ENCODE measurements around the gene CLPTM1L. TPM values are rescaled to one million over a fixed set of nuclear protein-coding genes. Genes with fewer than 3 reads are reported as not detected.
"Not testable (repeated sequence)": the region's sequence is repeated elsewhere in the genome, so short reads cannot be mapped to it uniquely, and the experiment has no call there.

The CLPTM1L gene
- total RNA-seq, 1 donor from 2014 or later, result 113 TPM

DNA sequence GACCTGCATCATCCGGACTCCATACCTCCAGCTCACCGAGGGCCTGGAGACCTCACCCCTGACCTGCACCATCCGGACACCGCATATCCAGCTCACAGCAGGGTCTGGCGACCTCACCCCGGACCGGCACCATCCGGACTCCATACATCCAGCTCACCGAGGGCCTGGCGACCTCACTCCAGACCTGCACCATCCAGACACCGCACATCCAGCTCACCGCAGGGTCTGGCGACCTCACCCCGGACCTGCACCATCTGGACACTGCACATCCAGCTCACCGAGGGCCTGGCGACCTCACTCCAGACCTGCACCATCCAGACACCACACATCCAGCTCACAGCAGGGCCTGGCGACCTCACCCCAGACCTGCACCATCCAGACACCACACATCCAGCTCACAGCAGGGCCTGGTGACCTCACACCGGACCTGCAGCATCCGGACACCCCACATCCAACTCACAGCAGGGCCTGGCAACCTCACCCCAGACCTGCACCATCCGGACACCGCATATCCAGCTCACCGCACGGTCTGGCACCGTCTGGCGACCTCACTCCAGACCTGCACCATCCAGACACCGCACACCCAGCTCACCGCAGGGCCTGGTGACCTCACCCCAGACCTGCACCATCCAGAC, 60.4 kb downstream of the CLPTM1L start:
- not testable (repeated sequence) for H3K27me3 ChIP-seq (ENCODE audit: control insufficient read depth in 3 of 3, insufficient read depth in 3 of 3, low read length in 3 of 3); H3K36me3 ChIP-seq (ENCODE audit: control insufficient read depth in 3 of 3, insufficient read depth in 3 of 3, low read length in 3 of 3)

DNA sequence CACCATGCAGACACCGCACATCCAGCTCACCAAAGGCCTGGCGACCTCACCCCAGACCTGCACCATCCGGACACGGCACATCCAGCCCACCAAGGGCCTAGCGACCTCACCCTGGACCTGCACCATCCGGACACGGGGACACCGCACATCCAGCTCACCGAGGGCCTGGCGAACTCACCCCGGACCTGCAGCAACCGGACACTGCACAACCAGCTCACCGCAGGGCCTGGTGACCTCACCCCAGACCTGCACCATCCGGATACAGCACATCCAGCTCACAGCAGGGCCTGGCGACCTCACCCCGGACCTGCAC, 61.2 kb downstream of the CLPTM1L start:
- H3K9ac ChIP-seq (ENCODE audit: low read depth in 1 of 3, low read length in 3 of 3); H3K27me3 ChIP-seq (ENCODE audit: control insufficient read depth in 3 of 3, insufficient read depth in 3 of 3, low read length in 3 of 3); H3K27ac ChIP-seq (ENCODE audit: low read depth, low read length); H3K4me1 ChIP-seq (ENCODE audit: control insufficient read depth in 3 of 3, insufficient read depth in 3 of 3, low read length in 3 of 3); H3K4me3 ChIP-seq (ENCODE audit: low read length in 3 of 3); H3K36me3 ChIP-seq (ENCODE audit: control insufficient read depth in 3 of 3, insufficient read depth in 3 of 3, low read length in 3 of 3); H3K9me3 ChIP-seq (ENCODE audit: control insufficient read depth in 3 of 3, low read length in 3 of 3): not testable (repeated sequence)

More for the DNA sequence above, 60.4 kb downstream of the CLPTM1L start:
- not testable (repeated sequence) for H3K4me3 ChIP-seq (ENCODE audit: low read length in 3 of 3); H3K9me3 ChIP-seq (ENCODE audit: control insufficient read depth in 3 of 3, low read length in 3 of 3); H3K4me1 ChIP-seq (ENCODE audit: control insufficient read depth in 3 of 3, insufficient read depth in 3 of 3, low read length in 3 of 3); H3K9ac ChIP-seq (ENCODE audit: low read depth in 1 of 3, low read length in 3 of 3); H3K27ac ChIP-seq (ENCODE audit: low read depth, low read length)

DNA sequence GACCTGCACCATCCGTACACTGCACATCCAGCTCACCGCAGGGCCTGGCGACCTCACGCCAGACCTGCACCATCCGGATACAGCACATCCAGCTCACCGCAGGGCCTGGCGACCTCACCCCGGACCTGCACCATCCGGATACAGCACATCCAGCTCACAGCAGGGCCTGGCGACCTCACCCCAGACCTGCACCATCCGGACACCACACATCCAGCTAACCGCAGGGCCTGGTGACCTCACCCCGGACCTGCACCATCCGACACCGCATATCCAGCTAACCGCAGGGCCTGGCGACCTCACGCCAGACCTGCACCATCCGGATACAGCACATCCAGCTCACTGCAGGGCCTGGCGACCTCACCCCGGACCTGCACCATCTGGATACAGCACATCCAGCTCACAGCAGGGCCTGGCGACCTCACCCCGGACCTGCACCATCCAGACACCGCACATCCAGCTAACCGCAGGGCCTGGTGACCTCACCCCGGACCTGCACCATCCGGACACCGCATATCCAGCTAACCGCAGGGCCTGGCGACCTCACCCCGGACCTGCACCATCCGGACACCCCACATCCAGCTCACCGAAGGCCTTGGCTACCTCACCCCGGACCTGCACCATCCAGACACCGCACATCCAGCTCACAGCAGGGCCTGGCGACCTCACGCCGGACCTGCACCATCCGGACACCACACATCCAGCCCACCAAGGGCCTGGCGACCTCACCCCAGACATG, 61.7 kb downstream of the CLPTM1L start:
- H3K27me3 ChIP-seq (ENCODE audit: control insufficient read depth in 3 of 3, insufficient read depth in 3 of 3, low read length in 3 of 3); H3K9me3 ChIP-seq (ENCODE audit: control insufficient read depth in 3 of 3, low read length in 3 of 3); H3K36me3 ChIP-seq (ENCODE audit: control insufficient read depth in 3 of 3, insufficient read depth in 3 of 3, low read length in 3 of 3); H3K4me3 ChIP-seq (ENCODE audit: low read length in 3 of 3); H3K4me1 ChIP-seq (ENCODE audit: control insufficient read depth in 3 of 3, insufficient read depth in 3 of 3, low read length in 3 of 3); H3K9ac ChIP-seq (ENCODE audit: low read depth in 1 of 3, low read length in 3 of 3); H3K27ac ChIP-seq (ENCODE audit: low read depth, low read length): not testable (repeated sequence)

- Histone ChIP-seq H3K9me3 (ENCODE audit: control insufficient read depth in 3 of 3, low read length in 3 of 3) (peaks cover 0 to 8% (median 5%) of the 10 kb centered on the region in 3 donors), H3K27ac (ENCODE audit: low read depth, low read length) (no peak overlapping the region), H3K9ac (ENCODE audit: low read depth in 1 of 3, low read length in 3 of 3) (no peak overlapping the region), H3K4me1 (ENCODE audit: control insufficient read depth in 3 of 3, insufficient read depth in 3 of 3, low read length in 3 of 3) (no peaks in the 10 kb centered on the region), H3K27me3 (ENCODE audit: control insufficient read depth in 3 of 3, insufficient read depth in 3 of 3, low read length in 3 of 3) (peaks cover 0 to 4% (median 0%) of the 10 kb centered on the region in 3 donors), H3K36me3 (ENCODE audit: control insufficient read depth in 3 of 3, insufficient read depth in 3 of 3, low read length in 3 of 3) (no peaks in the 10 kb centered on the region), H3K4me3 (ENCODE audit: low read length in 3 of 3) (no peak overlapping the region)
Measured at GRCh38 chr5:1282131-1282992, 62.5 kb downstream of the CLPTM1L start.

DNA sequence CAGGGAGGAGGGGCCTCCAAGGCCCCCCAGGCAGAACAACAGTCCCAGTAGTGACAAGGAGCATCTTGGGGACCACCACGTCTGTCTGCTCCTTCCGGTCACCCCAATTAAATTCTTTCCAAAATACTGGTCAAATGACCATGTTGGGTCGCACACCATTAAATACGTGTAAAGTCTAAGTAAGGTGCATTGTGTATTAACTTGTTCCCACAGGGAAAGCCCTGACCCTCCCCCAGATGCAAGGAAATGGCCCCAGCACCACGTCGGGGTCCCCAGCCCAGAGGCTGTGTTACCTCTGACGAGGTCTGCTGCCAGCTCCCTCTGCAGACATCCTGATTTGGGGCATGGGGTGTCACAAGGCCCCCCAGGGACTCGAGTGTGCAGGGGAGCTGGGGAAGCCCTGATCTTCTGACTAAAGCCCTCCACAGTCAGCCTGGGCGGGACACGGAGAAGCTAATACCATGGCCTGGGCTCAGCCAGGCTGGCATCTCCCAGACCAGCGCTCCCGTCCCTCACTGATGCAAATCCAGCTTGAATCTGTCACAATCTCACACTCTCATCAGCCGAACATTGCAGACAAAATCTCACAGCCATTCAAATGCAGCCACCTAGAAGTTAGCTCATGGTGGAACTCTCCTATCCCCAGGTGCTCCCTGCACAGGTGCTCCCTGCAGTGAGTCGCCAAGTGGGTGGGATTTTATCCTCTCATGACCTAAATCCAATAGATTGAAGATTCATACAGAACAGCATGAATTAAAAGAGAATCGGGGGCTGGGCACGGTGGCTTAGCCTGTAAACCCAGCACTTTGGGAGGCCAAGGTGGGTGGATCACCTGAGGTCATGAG, 63.6 kb downstream of the CLPTM1L start:
- Histone ChIP-seq H3K36me3 (ENCODE audit: control insufficient read depth in 3 of 3, insufficient read depth in 3 of 3, low read length in 3 of 3) (no peaks in the 10 kb centered on the region), H3K27ac (ENCODE audit: low read depth, low read length) (no peak overlapping the region), H3K4me1 (ENCODE audit: control insufficient read depth in 3 of 3, insufficient read depth in 3 of 3, low read length in 3 of 3) (no peaks in the 10 kb centered on the region), H3K27me3 (ENCODE audit: control insufficient read depth in 3 of 3, insufficient read depth in 3 of 3, low read length in 3 of 3) (peaks cover 0 to 4% (median 0%) of the 10 kb centered on the region in 3 donors), H3K9ac (ENCODE audit: low read depth in 1 of 3, low read length in 3 of 3) (no peak overlapping the region), H3K9me3 (ENCODE audit: control insufficient read depth in 3 of 3, low read length in 3 of 3) (peaks cover 0 to 8% (median 5%) of the 10 kb centered on the region in 3 donors), H3K4me3 (ENCODE audit: low read length in 3 of 3) (no peak overlapping the region)

DNA sequence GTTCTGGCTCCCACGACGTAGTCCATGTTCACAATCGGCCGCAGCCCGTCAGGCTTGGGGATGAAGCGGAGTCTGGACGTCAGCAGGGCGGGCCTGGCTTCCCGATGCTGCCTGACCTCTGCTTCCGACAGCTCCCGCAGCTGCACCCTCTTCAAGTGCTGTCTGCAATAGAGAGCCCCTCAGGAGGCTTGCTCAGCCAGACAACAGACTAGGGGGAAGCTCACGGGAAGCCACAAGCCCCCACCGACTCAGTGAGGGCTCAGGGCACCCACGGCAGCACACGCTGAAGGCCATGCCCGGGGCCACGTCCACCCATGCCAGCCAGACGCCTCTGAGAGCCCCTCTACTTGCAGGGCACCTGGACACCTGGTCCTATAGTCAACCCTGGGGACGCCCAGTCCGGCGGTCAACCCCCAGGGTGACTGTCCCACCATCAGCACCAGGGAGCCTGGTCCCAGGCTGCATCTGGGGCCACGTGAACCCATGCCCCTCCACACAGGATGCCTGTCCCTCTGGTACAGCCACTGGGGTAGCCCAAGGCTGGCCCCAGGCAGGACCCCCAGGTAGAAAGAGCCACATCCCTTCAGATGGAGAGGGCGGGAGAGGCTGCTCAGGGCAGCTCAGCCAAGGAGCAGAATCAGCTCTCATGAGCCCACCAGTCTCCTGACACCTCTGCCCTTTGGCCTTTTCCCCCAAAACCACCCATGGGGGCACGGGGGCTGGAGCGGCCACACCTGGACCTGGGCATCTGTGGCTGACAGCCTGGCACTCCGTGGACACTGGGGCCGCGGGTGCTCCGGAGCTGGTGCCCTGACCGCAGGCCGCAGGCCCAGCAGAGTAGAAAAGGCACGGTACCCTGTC, 64.5 kb downstream of the CLPTM1L start:
- Histone ChIP-seq H3K9me3 (ENCODE audit: control insufficient read depth in 3 of 3, low read length in 3 of 3) (peaks cover 0 to 8% (median 5%) of the 10 kb centered on the region in 3 donors), H3K9ac (ENCODE audit: low read depth in 1 of 3, low read length in 3 of 3) (no peak overlapping the region), H3K4me3 (ENCODE audit: low read length in 3 of 3) (no peak overlapping the region), H3K27ac (ENCODE audit: low read depth, low read length) (no peak overlapping the region), H3K4me1 (ENCODE audit: control insufficient read depth in 3 of 3, insufficient read depth in 3 of 3, low read length in 3 of 3) (no peaks in the 10 kb centered on the region), H3K36me3 (ENCODE audit: control insufficient read depth in 3 of 3, insufficient read depth in 3 of 3, low read length in 3 of 3) (no peaks in the 10 kb centered on the region), H3K27me3 (ENCODE audit: control insufficient read depth in 3 of 3, insufficient read depth in 3 of 3, low read length in 3 of 3) (peaks cover 0 to 4% (median 0%) of the 10 kb centered on the region in 3 donors)

- Histone ChIP-seq H3K9me3 (ENCODE audit: control insufficient read depth in 3 of 3, low read length in 3 of 3) (peaks cover 0 to 8% (median 5%) of the 10 kb centered on the region in 3 donors), H3K4me1 (ENCODE audit: control insufficient read depth in 3 of 3, insufficient read depth in 3 of 3, low read length in 3 of 3) (no peaks in the 10 kb centered on the region), H3K9ac (ENCODE audit: low read depth in 1 of 3, low read length in 3 of 3) (no peak overlapping the region), H3K36me3 (ENCODE audit: control insufficient read depth in 3 of 3, insufficient read depth in 3 of 3, low read length in 3 of 3) (no peaks in the 10 kb centered on the region), H3K27ac (ENCODE audit: low read depth, low read length) (no peak overlapping the region), H3K27me3 (ENCODE audit: control insufficient read depth in 3 of 3, insufficient read depth in 3 of 3, low read length in 3 of 3) (peaks cover 0 to 4% (median 0%) of the 10 kb centered on the region in 3 donors), H3K4me3 (ENCODE audit: low read length in 3 of 3) (no peak overlapping the region)
Measured at GRCh38 chr5:1279443-1280151, 65.3 kb downstream of the CLPTM1L start.

DNA sequence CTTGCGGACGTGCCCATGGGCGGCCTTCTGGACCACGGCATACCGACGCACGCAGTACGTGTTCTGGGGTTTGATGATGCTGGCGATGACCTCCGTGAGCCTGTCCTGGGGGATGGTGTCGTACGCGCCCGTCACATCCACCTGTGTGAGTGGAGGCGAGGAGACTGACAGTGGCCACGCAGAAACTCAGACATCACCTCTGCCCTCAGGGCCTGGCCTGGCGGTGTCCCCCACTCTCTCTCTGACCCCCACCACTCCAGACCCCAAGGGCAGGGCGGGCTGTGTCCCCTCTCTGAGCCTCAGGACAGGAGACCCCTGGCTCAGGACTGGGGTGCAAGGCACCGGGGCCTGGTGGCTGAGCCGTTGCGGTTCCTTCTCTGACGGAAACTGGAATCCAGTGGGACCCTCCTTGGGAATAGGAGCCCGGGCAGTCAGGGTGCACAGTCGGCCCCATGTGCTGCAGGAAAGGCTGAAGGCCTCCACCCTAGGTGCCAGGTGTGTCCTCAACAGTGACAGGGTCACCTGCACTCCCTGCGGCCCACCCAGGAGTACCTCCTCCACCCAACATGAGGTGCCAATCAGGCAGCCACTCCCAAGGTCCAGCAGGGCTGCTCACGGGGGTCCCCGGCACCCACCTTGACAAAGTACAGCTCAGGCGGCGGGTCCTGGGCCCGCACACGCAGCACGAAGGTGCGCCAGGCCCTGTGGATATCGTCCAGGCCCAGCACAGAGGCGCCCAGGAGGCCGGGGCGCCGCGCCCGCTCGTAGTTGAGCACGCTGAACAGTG, 66.0 kb downstream of the CLPTM1L start:
- Histone ChIP-seq H3K27ac (ENCODE audit: low read depth, low read length) (no peak overlapping the region), H3K27me3 (ENCODE audit: control insufficient read depth in 3 of 3, insufficient read depth in 3 of 3, low read length in 3 of 3) (peaks cover 0 to 7% (median 4%) of the 10 kb centered on the region in 3 donors), H3K36me3 (ENCODE audit: control insufficient read depth in 3 of 3, insufficient read depth in 3 of 3, low read length in 3 of 3) (no peaks in the 10 kb centered on the region), H3K9ac (ENCODE audit: low read depth in 1 of 3, low read length in 3 of 3) (no peak overlapping the region), H3K4me3 (ENCODE audit: low read length in 3 of 3) (no peak overlapping the region), H3K4me1 (ENCODE audit: control insufficient read depth in 3 of 3, insufficient read depth in 3 of 3, low read length in 3 of 3) (no peaks in the 10 kb centered on the region), H3K9me3 (ENCODE audit: control insufficient read depth in 3 of 3, low read length in 3 of 3) (peaks cover 0 to 8% (median 8%) of the 10 kb centered on the region in 3 donors)

All from skeletal muscle tissue (tissue), 4 donors.